Retinal pigment epithelial cell (primary cell): ENCODE data around the gene IFT22.
A peak's percentile ranks its signal among the peaks of the same experiment; 100 is the strongest.

Source experiments
- DNase-seq: peaks from one replicate; pipeline ENCODE4 v3.0.0-alpha.2; 2010; ENCODE audit warnings: low read depth
- H3K4me3 ChIP-seq: 2 replicates; pipeline ENCODE4 v1.5.1; 2011; ENCODE audit warnings: mild to moderate bottlenecking, low read length, control low read depth, moderate library complexity
- TF ChIP-seq, protein P1 (sequence below): conservative IDR thresholded peaks from 2 replicates; pipeline ENCODE4 v1.5.1; 2011; ENCODE audit warnings: low read depth, low read length, control low read depth, inconsistent platforms

Gene IFT22

DNA sequence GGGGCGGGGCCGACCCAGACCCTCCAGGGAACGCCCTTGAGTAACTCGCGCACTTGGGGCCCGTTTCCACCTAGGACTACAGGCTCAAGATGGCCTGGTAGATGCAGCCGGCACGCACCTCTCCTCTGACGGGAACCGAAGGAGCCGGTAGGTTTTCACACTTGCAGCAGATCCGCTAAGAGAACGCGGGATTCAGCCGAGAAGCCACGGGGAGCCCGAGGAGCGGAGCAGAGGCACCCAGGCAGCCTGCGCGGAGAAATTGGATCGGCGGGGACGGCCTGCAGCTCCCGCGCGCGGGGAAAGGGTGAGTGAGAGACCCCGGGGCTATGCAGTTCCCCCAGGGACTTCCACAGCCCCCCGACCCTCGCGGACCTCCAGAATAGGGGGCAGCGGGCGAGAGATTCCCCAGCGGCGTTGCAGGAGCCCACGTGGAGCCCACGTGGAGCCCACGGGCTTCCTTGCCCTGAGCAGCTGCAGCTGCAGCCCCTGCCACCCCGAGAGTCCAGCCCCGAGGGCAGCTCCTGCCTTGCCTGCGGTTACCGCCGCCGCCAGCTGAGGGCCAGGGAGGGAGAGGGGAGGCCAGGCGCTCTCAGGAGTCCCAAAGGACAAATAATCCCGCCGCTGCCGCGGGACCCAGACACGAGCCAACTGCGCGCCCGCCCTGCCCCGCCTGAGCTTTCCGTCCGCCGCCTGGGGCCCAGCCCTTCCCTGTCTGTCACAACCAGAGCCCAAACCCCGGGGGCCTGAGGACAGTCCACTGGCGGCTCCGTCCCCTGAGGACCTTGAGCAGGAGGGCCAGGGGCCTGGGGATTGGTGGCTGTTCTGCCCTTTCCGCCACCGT lies 13.1 kb downstream of the IFT22 start:
- H3K4me3 ChIP-seq = peak overlapping the region; percentile 51
- TF ChIP-seq, protein P1, sequence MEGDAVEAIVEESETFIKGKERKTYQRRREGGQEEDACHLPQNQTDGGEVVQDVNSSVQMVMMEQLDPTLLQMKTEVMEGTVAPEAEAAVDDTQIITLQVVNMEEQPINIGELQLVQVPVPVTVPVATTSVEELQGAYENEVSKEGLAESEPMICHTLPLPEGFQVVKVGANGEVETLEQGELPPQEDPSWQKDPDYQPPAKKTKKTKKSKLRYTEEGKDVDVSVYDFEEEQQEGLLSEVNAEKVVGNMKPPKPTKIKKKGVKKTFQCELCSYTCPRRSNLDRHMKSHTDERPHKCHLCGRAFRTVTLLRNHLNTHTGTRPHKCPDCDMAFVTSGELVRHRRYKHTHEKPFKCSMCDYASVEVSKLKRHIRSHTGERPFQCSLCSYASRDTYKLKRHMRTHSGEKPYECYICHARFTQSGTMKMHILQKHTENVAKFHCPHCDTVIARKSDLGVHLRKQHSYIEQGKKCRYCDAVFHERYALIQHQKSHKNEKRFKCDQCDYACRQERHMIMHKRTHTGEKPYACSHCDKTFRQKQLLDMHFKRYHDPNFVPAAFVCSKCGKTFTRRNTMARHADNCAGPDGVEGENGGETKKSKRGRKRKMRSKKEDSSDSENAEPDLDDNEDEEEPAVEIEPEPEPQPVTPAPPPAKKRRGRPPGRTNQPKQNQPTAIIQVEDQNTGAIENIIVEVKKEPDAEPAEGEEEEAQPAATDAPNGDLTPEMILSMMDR = no peak
- no peak for DNase-seq

DNA sequence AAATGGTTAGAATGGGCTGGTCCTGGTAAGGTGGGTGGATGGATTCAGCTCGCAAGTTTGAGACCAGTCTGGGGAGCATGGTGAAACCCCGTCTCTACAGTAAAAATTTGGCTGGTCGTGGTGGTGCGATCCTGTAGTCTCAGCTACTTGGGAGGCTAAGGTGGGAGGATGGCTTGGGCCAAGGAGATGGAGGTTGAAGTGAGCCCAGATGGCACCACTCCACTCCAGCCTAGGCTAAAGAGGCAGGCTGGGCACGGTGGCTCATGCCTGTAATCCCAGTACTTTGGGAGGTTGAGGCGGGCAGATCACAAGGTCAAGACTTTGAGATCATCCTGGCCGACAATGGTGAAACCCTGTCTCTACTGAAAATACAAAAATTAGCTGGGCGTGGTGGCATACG lies 15.3 kb downstream of the IFT22 start:
- no peak overlapping the region for H3K4me3 ChIP-seq
- no peak for DNase-seq
- TF ChIP-seq, protein P1 = no peak

DNA sequence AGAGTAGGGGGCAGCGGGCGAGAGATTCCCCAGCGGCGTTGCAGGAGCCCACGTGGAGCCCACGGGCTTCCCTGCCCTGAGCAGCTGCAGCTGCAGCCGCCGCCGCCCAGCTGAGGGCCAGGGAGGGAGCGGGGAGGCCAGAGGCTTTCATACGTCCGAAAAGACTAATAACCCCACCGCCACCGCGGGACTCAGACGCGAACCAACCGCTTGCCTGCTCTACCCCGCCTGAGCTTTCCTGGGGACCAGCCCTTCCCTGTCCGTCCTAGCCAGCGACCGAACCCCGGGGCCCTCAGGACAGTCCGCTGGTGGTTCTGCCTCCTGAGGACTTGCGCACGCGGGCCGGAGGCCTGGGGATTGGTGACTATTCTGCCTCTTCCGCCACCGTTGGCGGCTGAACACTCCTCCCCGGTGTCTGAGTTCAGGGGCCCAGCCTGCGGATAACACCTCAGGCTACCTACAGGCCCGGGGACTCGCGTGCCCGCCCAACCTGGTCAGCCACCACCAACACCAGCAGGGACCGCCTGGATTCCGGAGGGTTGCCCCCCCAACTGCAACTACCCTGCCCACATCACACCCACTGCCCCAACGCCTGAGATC lies 18.4 kb downstream of the IFT22 start:
- no peak overlapping the region for H3K4me3 ChIP-seq
- TF ChIP-seq, protein P1 = no peak
- DNase-seq = no peak

DNA sequence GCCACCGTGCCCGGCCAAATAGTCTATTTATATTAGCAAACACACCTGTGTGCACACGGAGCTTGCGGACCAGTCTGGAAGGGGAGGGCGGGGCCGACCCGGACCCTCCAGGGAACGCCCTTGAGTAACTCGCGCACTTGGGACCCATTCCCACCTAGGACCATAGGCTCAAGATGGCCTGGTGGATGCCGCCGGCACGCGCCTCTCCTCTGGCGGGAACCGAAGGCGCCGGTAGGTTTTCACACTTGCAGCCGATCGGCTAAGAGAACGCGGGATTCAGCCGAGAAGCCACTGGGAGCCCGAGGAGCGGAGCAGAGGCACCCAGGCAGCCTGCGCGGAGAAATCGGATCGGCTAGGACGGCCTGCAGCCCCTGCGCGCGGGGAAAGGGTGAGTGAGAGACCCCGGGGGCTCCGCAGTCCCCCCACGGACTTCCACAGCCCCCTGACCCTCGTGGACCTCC lies 18.9 kb downstream of the IFT22 start:
- TF ChIP-seq, protein P1 = no peak
- DNase-seq = no peak
- no peak overlapping the region for H3K4me3 ChIP-seq

DNA sequence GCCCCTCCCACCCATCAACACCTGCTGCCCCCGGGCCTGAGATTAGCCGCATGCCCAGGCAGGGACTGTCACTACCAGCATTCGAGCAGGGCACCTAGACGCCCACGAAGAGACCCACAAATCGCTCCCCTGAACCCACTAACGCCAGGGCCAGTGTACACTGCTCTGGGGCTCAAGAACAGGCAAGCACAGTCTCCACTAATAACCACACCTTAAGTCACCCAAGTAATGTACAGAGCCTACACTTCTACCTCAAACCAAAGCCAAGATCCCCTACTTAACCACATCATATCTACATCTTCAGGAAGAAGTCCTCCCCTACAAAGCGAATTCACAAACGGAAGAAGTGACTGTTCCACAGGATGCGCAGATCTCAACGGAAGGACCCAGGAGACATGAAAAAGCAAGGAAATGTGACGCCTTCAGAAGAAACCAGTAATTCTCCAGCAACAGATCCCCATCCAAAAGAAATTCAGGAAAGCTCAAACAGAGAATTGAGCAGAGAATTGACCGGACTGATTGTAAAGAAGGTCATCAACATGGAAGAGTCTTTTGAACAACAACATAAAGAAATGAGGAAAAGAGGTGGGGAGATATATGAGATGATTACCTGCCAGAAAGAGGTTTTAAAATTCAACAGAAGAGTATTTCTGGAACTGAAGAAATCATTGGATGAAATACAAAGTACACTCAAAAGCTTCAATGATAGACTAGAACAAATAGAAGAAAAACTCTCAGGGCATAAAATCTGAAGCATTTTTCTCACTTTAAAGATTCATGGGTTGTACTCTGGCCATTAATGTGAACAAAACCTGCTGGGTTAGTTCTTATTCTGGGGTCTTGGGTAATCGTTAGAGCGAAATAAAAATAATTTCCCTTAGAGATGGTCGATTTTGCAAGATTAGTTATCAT lies 20.9 kb downstream of the IFT22 start:
- TF ChIP-seq, protein P1 = no peak
- no peak overlapping the region for H3K4me3 ChIP-seq
- DNase-seq = no peak

DNA sequence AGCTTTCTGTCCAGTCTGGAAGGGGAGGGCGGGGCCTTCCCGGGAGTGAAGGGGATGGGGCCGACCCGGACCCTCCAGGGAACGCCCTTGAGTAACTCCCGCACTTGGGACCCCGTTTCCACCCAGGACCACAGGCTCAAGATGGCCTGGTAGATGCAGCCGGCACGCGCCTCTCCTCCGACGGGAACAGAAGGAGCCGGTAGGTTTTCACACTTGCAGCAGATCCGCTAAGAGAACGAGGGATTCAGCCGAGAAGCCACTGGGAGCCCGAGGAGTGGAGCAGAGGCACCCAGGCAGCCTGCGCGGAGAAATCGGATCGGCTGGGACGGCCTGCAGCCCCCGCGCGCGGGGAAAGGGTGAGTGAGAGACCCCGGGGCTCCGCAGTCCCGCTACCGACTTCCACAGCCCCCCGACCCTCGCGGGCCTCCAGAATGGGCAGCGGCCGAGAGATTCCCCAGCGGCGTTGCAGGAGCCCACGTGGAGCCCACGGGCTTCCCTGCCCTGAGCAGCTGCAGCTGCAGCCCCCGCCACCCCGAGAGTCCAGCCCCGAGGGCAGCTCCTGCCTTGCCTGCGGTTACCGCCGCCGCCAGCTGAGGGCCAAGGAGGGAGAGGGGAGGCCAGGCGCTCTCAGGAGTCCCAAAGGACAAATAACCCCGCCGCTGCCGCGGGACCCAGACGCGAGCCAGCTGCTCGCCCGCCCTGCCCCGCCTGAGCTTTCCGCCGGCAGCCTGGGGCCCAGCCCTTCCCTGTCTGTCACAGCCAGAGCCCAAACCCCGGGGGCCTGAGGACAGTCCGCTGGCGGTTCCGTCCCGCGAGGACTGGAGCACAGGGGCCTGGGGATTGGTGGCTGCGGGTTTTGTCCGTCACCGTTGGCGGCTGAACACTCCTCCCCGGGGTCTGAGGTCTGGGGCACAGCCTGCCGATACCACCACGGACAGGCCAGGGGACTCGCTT lies 21.8 kb downstream of the IFT22 start:
- no peak overlapping the region for H3K4me3 ChIP-seq
- TF ChIP-seq, protein P1 = no peak
- DNase-seq = no peak
